HCT116 (cell line): ENCODE results near the gene LINGO3. TPM values are rescaled to one million over a fixed set of nuclear protein-coding genes. Genes with fewer than 3 reads are reported as not detected.
A peak's percentile ranks its signal among the peaks of the same experiment; 100 is the strongest.

ENCODE experiments used
- ATAC-seq: fragments of 200-7000 bp; cut with Tn5 transposase; 2 replicates; pipeline ENCODE4 v1.9.1; 2020; ENCODE audit warnings: mild to moderate bottlenecking, moderate library complexity
- BruUV-seq: library from RNA; stranded (reverse); fragments of 400-500 nt; replicated peaks from 2 replicates; lab custom pipeline; 2021; lab: Mats Ljungman, UMichigan
- CTCF ChIA-PET: fragments of 300-600 bp; sonication (Branson Sonifier 250); formaldehyde crosslinking; loops from one replicate; lab custom pipeline; 2021; ENCODE audit warnings: antibody characterized with exemption; lab: Charles Lee
- POLR2A ChIA-PET: fragments of 300-600, 350-600 bp; sonication (Branson Sonifier 250); formaldehyde crosslinking; loops from one replicate; lab custom pipeline; 2021; ENCODE audit warnings: antibody characterized with exemption; lab: Charles Lee
- RAD21 ChIA-PET, 2 experiments: fragments of 300-600 bp; sonication (Branson Sonifier 250); formaldehyde crosslinking; loops; one replicate each; lab custom pipeline; 2023; ENCODE audit warnings: low total read pairs in 2 of 2; ENCODE audit not compliant: uncharacterized antibody in 2 of 2, unreplicated experiment in 2 of 2, low non-redundant PET in 1 of 2; lab: Charles Lee
- DNase-seq: peaks from one replicate; pipeline ENCODE4 v3.0.0-alpha.2; 2010; ENCODE audit warnings: low read depth, low spot score
- H2AFZ ChIP-seq: fragments of 200-600 bp; shearing (Covaris generic), sonication (generic); 2 replicates; pipeline ENCODE4 v1.6.1; 2017; ENCODE audit warnings: low read depth, mixed run types, mixed read lengths, antibody characterized with exemption, low read length; ENCODE audit not compliant: poor library complexity, severe bottlenecking
- H3K27ac ChIP-seq: 2 replicates; pipeline ENCODE4 v1.5.1; 2012; ENCODE audit warnings: low read depth, low read length
- H3K27me3 ChIP-seq: fragments of 200-600 bp; sonication (generic); 2 replicates; pipeline ENCODE4 v1.6.1; 2016; ENCODE audit warnings: mixed run types, low read length, mixed read lengths; ENCODE audit not compliant: insufficient read depth
- H3K36me3 ChIP-seq, 2 experiments: fragments of 200-500 bp in 1 of 2; fragments of 200-600 bp in 1 of 2; sonication (Bioruptor generic) in 1 of 2; sonication (generic) in 1 of 2; 2 replicates each; pipeline versions ENCODE4 v1.5.1 to v1.6.1; 2014 to 2016; ENCODE audit warnings: low read length in 2 of 2, inconsistent platforms in 1 of 2, mixed read lengths in 1 of 2, mixed run types in 1 of 2; ENCODE audit not compliant: insufficient read depth in 2 of 2, control insufficient read depth in 1 of 2
- H3K4me1 ChIP-seq, 2 experiments: fragments of 200-600 bp in 1 of 2; sonication (generic) in 1 of 2; 2 replicates each; pipeline versions ENCODE4 v1.5.1 to v1.6.1; 2012 to 2017; ENCODE audit warnings: low read length in 2 of 2, inconsistent platforms in 1 of 2, mild to moderate bottlenecking in 1 of 2, mixed read lengths in 1 of 2, mixed run types in 1 of 2, moderate library complexity in 1 of 2; ENCODE audit not compliant: insufficient read depth in 2 of 2, control insufficient read depth in 1 of 2
- H3K4me2 ChIP-seq: fragments of 200-600 bp; sonication (generic); 2 replicates; pipeline ENCODE4 v1.6.1; 2017; ENCODE audit warnings: mixed run types, low read length, mixed read lengths
- H3K4me3 ChIP-seq, 2 experiments: fragments of 200-600 bp in 1 of 2; sonication (generic) in 1 of 2; replicated peaks in 1 of 2; 2 replicates each; pipeline ENCODE4 v1.5.1; 2011 to 2016; ENCODE audit warnings: low read length in 2 of 2, control low read depth in 1 of 2, low read depth in 1 of 2, mild to moderate bottlenecking in 1 of 2, mixed read lengths in 1 of 2, mixed run types in 1 of 2
- H3K79me2 ChIP-seq: fragments of 200-600 bp; sonication (generic); 2 replicates; pipeline ENCODE4 v1.6.1; 2017; ENCODE audit warnings: mild to moderate bottlenecking, mixed run types, low read length, moderate library complexity, mixed read lengths; ENCODE audit not compliant: insufficient read depth
- H3K9ac ChIP-seq: fragments of 200-600 bp; sonication (generic); 2 replicates; pipeline ENCODE4 v1.6.1; 2016; ENCODE audit warnings: low read length, mixed read lengths
- H3K9me2 ChIP-seq: fragments of 200-600 bp; sonication (generic), shearing (Covaris generic); 2 replicates; pipeline ENCODE4 v1.6.1; 2017; ENCODE audit warnings: mixed run types, mild to moderate bottlenecking, moderate library complexity; ENCODE audit not compliant: insufficient read depth
- H3K9me3 ChIP-seq, 2 experiments: fragments of 200-500 bp in 1 of 2; fragments of 200-600 bp in 1 of 2; sonication (Bioruptor generic) in 1 of 2; sonication (generic) in 1 of 2; 2 replicates each; pipeline ENCODE4 v1.6.1; 2014 to 2017; ENCODE audit warnings: low read length in 2 of 2, mixed read lengths in 2 of 2, inconsistent platforms in 1 of 2, low read depth in 1 of 2, mild to moderate bottlenecking in 1 of 2, mixed run types in 1 of 2, moderate library complexity in 1 of 2; ENCODE audit not compliant: control insufficient read depth in 1 of 2, insufficient read depth in 1 of 2
- H4K20me1 ChIP-seq: fragments of 200-600 bp; sonication (generic), shearing (Covaris generic); 2 replicates; pipeline ENCODE4 v1.6.1; 2017; ENCODE audit warnings: mixed run types, mild to moderate bottlenecking, moderate library complexity; ENCODE audit not compliant: insufficient read depth
- CEBPB ChIP-seq: IDR thresholded peaks from 2 replicates; pipeline ENCODE4 v1.6.1; 2012; ENCODE audit warnings: low read depth
- EGR1 ChIP-seq: IDR thresholded peaks from 2 replicates; pipeline ENCODE4 v1.6.1; 2012; ENCODE audit warnings: low read depth
- EZH2phosphoT487 ChIP-seq: fragments of 200-600 bp; IDR thresholded peaks from 2 replicates; pipeline ENCODE4 v1.6.1; 2018; ENCODE audit warnings: antibody characterized with exemption, borderline replicate concordance
- JUND ChIP-seq: IDR thresholded peaks from 2 replicates; pipeline ENCODE4 v1.6.1; 2012
- POLR2A ChIP-seq: IDR thresholded peaks from 2 replicates; pipeline ENCODE4 v1.7.0; 2011; ENCODE audit warnings: borderline replicate concordance; ENCODE audit not compliant: insufficient read depth, insufficient read length; ENCODE audit errors: extremely low read depth
- POLR2AphosphoS5 ChIP-seq: IDR thresholded peaks from 2 replicates; pipeline ENCODE4 v1.6.1; 2011; ENCODE audit warnings: mild to moderate bottlenecking, low read depth, low read length, moderate library complexity
- RAD21 ChIP-seq: IDR thresholded peaks from 2 replicates; pipeline ENCODE4 v1.6.1; 2012; ENCODE audit warnings: low read depth, mild to moderate bottlenecking
- SIN3A ChIP-seq: IDR thresholded peaks from 2 replicates; pipeline ENCODE4 v1.6.1; 2012; ENCODE audit warnings: low read depth
- SP1 ChIP-seq: IDR thresholded peaks from 2 replicates; pipeline ENCODE4 v1.6.1; 2012; ENCODE audit warnings: low read depth
- SRF ChIP-seq: IDR thresholded peaks from 2 replicates; pipeline ENCODE4 v1.6.1; 2012; ENCODE audit warnings: low read depth
- TCF7L2 ChIP-seq: IDR thresholded peaks from 2 replicates; pipeline ENCODE4 v1.7.0; 2011; ENCODE audit warnings: borderline replicate concordance, inconsistent platforms; ENCODE audit not compliant: insufficient read depth, insufficient read length; ENCODE audit errors: extremely low read depth
- ZNF274 ChIP-seq: fragments of 200-500 bp; sonication (Bioruptor generic); IDR thresholded peaks from 2 replicates; pipeline ENCODE4 v1.6.1; 2014; ENCODE audit warnings: mild to moderate bottlenecking, low read depth, low read length, inconsistent platforms
- intact Hi-C: fragments of 100-400 bp; cut with micrococcal nuclease; formaldehyde crosslinking; loops from 2 replicates; pipeline ENCODE4 v1.10.0; 2022
- total RNA-seq: library from RNA; stranded (reverse); gene quantifications from one replicate; pipeline ENCODE4 v1.2.1, GENCODE V29; 2021; ENCODE audit not compliant: unreplicated experiment
- TF ChIP-seq, protein P1 (sequence below): IDR thresholded peaks from 2 replicates; pipeline ENCODE4 v1.6.1; 2012
- TF ChIP-seq, protein P2 (sequence below): IDR thresholded peaks from 2 replicates; pipeline ENCODE4 v1.6.1; 2012; ENCODE audit warnings: low read depth

Gene LINGO3
- total RNA-seq, 1 experiment from 2014 or later = not detected

- no peaks in the 10 kb centered on the region for H3K9me2 ChIP-seq
- DNase-seq = no peak
- no peaks in the 10 kb centered on the region for H3K36me3 ChIP-seq
- H3K27me3 ChIP-seq = no peaks in the 10 kb centered on the region
- TF ChIP-seq SIN3A (no peak), CEBPB (no peak), SRF (no peak), JUND (no peak), RAD21 (no peak), TCF7L2 (no peak), POLR2A (no peak), ZNF274 (no peak), POLR2AphosphoS5 (no peak), SP1 (no peak), EGR1 (no peak), EZH2phosphoT487 (no peak)
- TF ChIP-seq, protein P1, sequence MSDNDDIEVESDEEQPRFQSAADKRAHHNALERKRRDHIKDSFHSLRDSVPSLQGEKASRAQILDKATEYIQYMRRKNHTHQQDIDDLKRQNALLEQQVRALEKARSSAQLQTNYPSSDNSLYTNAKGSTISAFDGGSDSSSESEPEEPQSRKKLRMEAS = no peak
- TF ChIP-seq, protein P2, sequence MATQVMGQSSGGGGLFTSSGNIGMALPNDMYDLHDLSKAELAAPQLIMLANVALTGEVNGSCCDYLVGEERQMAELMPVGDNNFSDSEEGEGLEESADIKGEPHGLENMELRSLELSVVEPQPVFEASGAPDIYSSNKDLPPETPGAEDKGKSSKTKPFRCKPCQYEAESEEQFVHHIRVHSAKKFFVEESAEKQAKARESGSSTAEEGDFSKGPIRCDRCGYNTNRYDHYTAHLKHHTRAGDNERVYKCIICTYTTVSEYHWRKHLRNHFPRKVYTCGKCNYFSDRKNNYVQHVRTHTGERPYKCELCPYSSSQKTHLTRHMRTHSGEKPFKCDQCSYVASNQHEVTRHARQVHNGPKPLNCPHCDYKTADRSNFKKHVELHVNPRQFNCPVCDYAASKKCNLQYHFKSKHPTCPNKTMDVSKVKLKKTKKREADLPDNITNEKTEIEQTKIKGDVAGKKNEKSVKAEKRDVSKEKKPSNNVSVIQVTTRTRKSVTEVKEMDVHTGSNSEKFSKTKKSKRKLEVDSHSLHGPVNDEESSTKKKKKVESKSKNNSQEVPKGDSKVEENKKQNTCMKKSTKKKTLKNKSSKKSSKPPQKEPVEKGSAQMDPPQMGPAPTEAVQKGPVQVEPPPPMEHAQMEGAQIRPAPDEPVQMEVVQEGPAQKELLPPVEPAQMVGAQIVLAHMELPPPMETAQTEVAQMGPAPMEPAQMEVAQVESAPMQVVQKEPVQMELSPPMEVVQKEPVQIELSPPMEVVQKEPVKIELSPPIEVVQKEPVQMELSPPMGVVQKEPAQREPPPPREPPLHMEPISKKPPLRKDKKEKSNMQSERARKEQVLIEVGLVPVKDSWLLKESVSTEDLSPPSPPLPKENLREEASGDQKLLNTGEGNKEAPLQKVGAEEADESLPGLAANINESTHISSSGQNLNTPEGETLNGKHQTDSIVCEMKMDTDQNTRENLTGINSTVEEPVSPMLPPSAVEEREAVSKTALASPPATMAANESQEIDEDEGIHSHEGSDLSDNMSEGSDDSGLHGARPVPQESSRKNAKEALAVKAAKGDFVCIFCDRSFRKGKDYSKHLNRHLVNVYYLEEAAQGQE = no peak
- intact Hi-C loops = no loop called here
- ATAC-seq = peak; percentile 65
- POLR2A ChIA-PET = no interaction called here
- BruUV-seq = no TSS peak
- no peaks in the 10 kb centered on the region for H3K79me2 ChIP-seq
- H3K4me2 ChIP-seq = peak overlapping the region; percentile 21; the same call in 1 of the 2 replicates
- no peaks in the 10 kb centered on the region for H4K20me1 ChIP-seq
- H3K9me3 ChIP-seq = no peaks in the 10 kb centered on the region
- CTCF ChIA-PET = interaction anchor here (0.8 kb wide), 1 partner anchor 48 kb away, joined by 3 read pairs; no protein-coding TSS in a partner anchor
- no peak overlapping the region for H3K27ac ChIP-seq
- RAD21 ChIA-PET = no interaction called here
- H3K9ac ChIP-seq = no peak overlapping the region
- H2AFZ ChIP-seq = no peak overlapping the region
- H3K4me3 ChIP-seq = no peak overlapping the region
- H3K4me1 ChIP-seq = peaks cover 7 to 12% of the 10 kb centered on the region in 2 experiments
Observed at GRCh38 chr19:2309734-2310362, 1.9 kb upstream of the LINGO3 start.
